ENCODE data around the gene LIPA.

Gene LIPA

DNA sequence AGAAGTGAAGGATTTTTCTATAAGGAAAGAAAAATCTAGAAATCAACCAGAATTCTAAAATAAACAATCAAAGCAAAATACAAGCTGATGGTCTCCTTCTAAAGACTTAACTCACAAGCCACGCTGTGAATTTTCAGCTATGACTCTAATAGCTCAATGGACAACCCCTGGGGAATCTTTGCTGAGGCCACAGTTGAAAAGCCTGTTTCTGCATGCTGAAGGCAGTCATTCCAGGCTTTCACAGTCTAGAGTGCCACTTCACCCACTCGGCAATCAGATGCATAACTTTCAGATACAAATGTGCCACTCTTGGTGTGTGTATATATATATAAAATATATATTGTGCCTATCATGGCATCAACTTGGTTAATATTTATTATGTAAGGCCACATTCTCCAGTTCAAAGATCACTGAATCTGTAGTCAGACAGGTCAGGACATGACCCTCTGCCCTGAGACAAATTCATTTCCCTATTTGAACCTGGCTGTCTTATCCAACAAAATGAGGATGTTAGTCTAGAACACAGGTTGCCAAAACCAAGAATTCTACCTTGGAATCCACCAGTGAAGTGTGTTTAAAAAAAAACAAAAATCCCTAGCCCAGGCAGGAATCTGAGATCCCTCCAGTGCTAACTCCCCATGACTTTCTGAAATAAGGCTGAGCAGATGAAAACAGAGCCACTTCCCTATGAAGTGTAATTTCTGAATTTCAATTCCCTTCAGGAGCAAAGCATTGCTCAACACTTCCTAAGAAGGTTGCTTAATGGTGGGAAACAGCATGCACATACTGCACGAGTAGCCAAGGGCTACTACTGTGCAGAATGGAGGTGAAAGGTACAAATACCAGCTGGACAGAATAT is 9.9 kb downstream of the LIPA start:
- H3K4me3 ChIP-seq (ENCODE audit: low read depth, low read length) = no peak overlapping the region
- peaks cover 15% of the 10 kb centered on the region for H3K4me1 ChIP-seq (ENCODE audit: control insufficient read depth, insufficient read depth, low read length, unreplicated experiment)
- H3K79me2 ChIP-seq (ENCODE audit: control insufficient read depth, insufficient read depth, low read length, unreplicated experiment) = no peaks in the 10 kb centered on the region
- H3K36me3 ChIP-seq (ENCODE audit: insufficient read depth, low read length) = no peaks in the 10 kb centered on the region; the same call in 1 of the 2 replicates
- H2AFZ ChIP-seq (ENCODE audit: low read length, unreplicated experiment) = no peak overlapping the region
- no peaks in the 10 kb centered on the region for H3K27me3 ChIP-seq (ENCODE audit: insufficient read depth, low read length)
- peak overlapping the region; percentile 12; the same call in 1 of the 2 replicates for H3K27ac ChIP-seq (ENCODE audit: low read depth, low read length)

DNA sequence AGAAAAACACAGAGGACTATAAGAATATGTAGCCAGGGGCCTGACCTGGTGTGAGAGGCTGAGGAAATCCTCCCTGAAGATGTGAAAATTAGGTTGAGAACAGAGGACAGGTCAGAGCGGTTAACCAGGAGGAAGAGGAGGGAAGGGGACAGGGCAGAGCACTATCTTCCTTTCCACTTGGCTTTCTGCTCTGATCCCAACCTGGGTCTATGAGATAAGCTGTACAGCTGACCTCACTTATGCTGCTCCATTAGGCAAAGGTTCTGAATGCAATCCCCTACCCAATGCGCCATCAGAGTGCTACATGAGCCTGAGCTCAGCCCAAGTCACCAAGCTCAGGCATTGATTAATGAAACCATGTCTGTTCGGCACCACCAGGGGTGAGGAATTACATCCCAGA is 10.5 kb downstream of the LIPA start:
- Histone ChIP-seq H3K27ac (ENCODE audit: low read depth, low read length) (no peak overlapping the region), H3K27me3 (ENCODE audit: insufficient read depth, low read length) (no peaks in the 10 kb centered on the region), H3K36me3 (ENCODE audit: insufficient read depth, low read length) (no peaks in the 10 kb centered on the region; the same call in 1 of the 2 replicates), H3K4me3 (ENCODE audit: low read depth, low read length) (no peak overlapping the region), H3K4me1 (ENCODE audit: control insufficient read depth, insufficient read depth, low read length, unreplicated experiment) (peaks cover 15% of the 10 kb centered on the region), H3K79me2 (ENCODE audit: control insufficient read depth, insufficient read depth, low read length, unreplicated experiment) (no peaks in the 10 kb centered on the region), H2AFZ (ENCODE audit: low read length, unreplicated experiment) (no peak overlapping the region)

DNA sequence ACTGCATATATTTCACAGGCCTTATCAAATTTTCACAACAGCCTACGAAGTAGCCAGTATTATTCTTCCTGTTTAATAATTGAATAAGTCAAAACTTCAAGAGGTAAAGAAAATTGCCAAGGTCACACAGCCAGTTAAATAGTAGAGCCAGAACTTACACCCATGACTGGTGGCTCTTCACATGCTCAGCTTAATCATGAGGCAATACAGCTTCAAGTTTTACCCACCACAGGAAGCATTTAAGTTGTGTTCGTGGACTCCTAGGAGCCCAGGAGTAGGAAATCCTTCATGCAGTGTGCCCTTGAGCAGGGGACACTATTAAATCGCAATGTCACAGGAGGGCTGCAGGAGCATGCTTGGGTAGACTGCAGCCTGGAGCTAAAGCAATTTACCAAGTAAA is 11.1 kb downstream of the LIPA start:
- no peak overlapping the region for H3K27ac ChIP-seq (ENCODE audit: low read depth, low read length)
- H3K27me3 ChIP-seq (ENCODE audit: insufficient read depth, low read length) = no peaks in the 10 kb centered on the region
- peaks cover 15% of the 10 kb centered on the region for H3K4me1 ChIP-seq (ENCODE audit: control insufficient read depth, insufficient read depth, low read length, unreplicated experiment)
- H3K36me3 ChIP-seq (ENCODE audit: insufficient read depth, low read length) = no peaks in the 10 kb centered on the region; the same call in 1 of the 2 replicates
- no peaks in the 10 kb centered on the region for H3K79me2 ChIP-seq (ENCODE audit: control insufficient read depth, insufficient read depth, low read length, unreplicated experiment)
- no peak overlapping the region for H2AFZ ChIP-seq (ENCODE audit: low read length, unreplicated experiment)
- no peak overlapping the region for H3K4me3 ChIP-seq (ENCODE audit: low read depth, low read length)

DNA sequence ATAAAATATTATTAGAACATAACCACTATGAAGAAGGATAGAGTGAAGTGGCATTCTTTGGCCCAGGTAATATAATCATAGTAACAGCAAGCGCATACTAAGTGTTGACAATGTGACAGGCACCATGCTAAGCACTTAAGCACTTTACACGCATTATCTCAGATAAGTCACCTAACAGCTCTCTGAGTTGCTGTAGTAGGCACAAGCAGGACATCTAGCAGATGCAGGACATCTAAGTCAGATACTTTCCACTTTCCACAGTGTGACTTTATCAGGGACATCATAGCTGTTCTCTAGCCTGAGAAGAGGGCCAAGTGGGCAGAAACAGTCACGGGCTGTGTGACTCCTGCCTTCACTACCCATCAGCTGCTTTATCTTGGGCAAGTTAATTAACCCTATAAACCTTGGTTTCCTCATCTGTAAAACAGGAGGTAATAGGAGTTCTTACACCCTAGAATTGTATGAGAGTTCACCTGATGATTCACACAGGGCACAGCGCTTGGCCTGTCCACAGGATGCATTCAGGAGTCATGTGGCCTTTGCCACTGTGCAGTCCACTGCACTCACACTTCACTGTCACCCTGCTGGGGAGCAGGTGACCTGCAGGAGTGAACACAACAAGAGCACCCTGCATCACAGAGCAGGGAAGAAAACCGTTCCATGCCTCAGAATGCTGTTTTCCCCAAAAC is 12.5 kb downstream of the LIPA start:
- Histone ChIP-seq H3K79me2 (ENCODE audit: control insufficient read depth, insufficient read depth, low read length, unreplicated experiment) (no peaks in the 10 kb centered on the region), H3K36me3 (ENCODE audit: insufficient read depth, low read length) (no peaks in the 10 kb centered on the region; the same call in 1 of the 2 replicates), H2AFZ (ENCODE audit: low read length, unreplicated experiment) (no peak overlapping the region), H3K4me3 (ENCODE audit: low read depth, low read length) (no peak overlapping the region), H3K27me3 (ENCODE audit: insufficient read depth, low read length) (no peaks in the 10 kb centered on the region), H3K4me1 (ENCODE audit: control insufficient read depth, insufficient read depth, low read length, unreplicated experiment) (peaks cover 15% of the 10 kb centered on the region), H3K27ac (ENCODE audit: low read depth, low read length) (no peak overlapping the region)

DNA sequence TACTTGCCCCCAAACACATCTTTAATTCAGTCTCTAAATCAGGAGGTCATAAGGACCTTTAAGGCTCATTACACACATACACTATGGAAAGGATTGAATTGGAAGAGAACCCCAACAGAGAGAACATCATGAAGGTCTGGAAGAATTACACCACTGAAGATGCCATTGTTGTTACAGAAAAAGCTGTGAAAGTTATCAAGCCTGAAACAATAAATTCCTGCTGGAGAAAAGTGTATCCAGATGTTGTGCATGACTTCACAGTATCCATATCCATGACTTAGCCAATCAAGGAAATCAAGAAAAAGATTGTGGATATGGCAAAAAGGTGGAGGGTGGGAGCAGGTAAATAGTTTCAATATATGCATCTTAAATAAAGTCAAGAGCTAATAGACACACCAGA is 13.7 kb downstream of the LIPA start:
- Histone ChIP-seq H3K27ac (ENCODE audit: low read depth, low read length) (no peak overlapping the region), H2AFZ (ENCODE audit: low read length, unreplicated experiment) (no peak overlapping the region), H3K79me2 (ENCODE audit: control insufficient read depth, insufficient read depth, low read length, unreplicated experiment) (no peaks in the 10 kb centered on the region), H3K27me3 (ENCODE audit: insufficient read depth, low read length) (no peaks in the 10 kb centered on the region), H3K4me3 (ENCODE audit: low read depth, low read length) (no peak overlapping the region), H3K36me3 (ENCODE audit: insufficient read depth, low read length) (no peaks in the 10 kb centered on the region; the same call in 1 of the 2 replicates), H3K4me1 (ENCODE audit: control insufficient read depth, insufficient read depth, low read length, unreplicated experiment) (peaks cover 12% of the 10 kb centered on the region)

DNA sequence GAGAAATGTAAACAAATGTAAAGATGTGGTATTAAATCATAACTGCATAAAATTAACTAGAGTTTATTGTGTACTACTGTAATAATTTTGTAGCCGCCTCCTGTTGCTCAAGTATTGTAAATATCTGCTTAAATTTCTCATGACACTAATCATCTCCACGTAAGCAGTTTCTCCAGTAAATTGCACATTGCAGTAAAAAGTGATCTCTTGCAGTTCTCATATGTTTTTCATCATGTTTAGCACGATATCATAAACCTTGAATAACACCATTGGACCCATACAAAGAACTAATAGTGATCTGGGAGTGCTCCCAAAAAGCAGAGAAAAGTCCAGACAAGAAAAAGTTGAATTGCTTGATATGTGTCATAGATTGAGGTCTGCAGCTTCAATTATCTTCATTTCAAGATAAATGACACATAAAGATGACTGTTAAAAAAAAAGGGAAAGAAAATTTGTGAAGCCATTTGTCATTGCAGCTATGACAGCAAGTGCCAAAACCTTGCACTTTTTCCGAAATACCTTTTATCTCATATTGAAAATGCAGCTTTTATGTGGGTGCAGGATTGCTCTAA is 15.3 kb downstream of the LIPA start:
- Histone ChIP-seq H3K27me3 (ENCODE audit: insufficient read depth, low read length) (no peaks in the 10 kb centered on the region), H3K36me3 (ENCODE audit: insufficient read depth, low read length) (no peaks in the 10 kb centered on the region; the same call in 1 of the 2 replicates)

DNA sequence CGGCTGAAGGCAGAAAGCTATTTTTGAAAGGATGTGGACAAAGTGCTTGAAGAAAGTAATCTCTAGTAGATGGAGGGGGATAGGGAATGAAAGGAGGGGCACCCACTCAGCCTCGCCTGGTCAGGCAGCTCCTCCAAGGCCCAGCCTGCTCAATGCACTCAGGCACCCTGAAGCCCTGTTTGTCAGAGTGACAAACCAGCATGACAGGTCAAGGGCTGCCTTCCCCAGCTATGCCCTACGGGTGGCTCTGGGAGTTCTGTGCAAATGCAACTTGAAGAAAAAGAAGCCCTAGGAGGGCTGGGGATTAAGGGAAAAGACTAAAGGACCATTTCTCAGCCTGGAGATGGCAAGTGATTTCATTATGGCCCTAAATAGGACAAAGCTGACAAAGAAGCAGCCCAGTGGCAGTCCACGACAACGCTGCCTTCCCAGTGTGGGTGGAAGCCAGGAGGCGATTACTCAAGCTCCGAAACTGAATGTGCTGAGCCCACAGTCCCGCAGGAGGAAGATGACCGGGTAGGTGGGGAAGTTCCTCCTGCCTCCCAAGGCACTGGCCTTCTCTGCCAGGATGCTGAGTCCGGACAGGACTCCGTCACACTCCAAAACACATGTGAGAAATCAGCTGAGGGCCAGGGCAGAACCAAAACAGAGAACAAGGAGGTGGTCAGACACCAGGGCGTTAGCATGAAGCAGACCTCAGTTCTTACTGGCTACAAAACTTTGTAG is 16.3 kb downstream of the LIPA start:
- Histone ChIP-seq H3K27me3 (ENCODE audit: insufficient read depth, low read length) (no peaks in the 10 kb centered on the region), H2AFZ (ENCODE audit: low read length, unreplicated experiment) (no peak overlapping the region), H3K36me3 (ENCODE audit: insufficient read depth, low read length) (no peaks in the 10 kb centered on the region; the same call in 1 of the 2 replicates), H3K79me2 (ENCODE audit: control insufficient read depth, insufficient read depth, low read length, unreplicated experiment) (no peaks in the 10 kb centered on the region), H3K4me3 (ENCODE audit: low read depth, low read length) (no peak overlapping the region), H3K4me1 (ENCODE audit: control insufficient read depth, insufficient read depth, low read length, unreplicated experiment) (no peaks in the 10 kb centered on the region), H3K27ac (ENCODE audit: low read depth, low read length) (no peak overlapping the region)

More for the DNA sequence above, 15.3 kb downstream of the LIPA start:
- Histone ChIP-seq H3K4me3 (ENCODE audit: low read depth, low read length) (no peak overlapping the region), H3K4me1 (ENCODE audit: control insufficient read depth, insufficient read depth, low read length, unreplicated experiment) (no peaks in the 10 kb centered on the region), H3K79me2 (ENCODE audit: control insufficient read depth, insufficient read depth, low read length, unreplicated experiment) (no peaks in the 10 kb centered on the region), H2AFZ (ENCODE audit: low read length, unreplicated experiment) (no peak overlapping the region), H3K27ac (ENCODE audit: low read depth, low read length) (no peak overlapping the region)

DNA sequence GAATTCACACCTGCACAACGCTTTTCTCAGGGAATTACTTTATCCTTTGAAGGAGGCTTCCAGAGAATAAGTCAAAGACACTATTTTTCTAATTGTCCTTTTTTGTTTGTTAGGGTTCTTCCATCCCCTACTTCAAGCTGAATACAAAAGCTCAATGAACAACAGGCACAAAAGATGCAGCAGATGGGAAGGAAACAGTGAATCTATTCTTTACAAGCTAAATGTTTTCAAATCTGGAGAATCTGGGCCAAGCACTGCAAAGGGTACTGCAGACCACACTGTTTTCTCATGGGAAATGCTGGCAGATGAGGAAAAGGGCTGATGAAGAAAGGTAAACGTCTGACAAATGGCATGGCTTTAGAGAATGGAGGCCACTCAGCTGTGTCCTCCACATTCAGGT is 18.5 kb downstream of the LIPA start:
- Histone ChIP-seq H3K79me2 (ENCODE audit: control insufficient read depth, insufficient read depth, low read length, unreplicated experiment) (no peaks in the 10 kb centered on the region), H3K4me3 (ENCODE audit: low read depth, low read length) (no peak overlapping the region), H3K4me1 (ENCODE audit: control insufficient read depth, insufficient read depth, low read length, unreplicated experiment) (no peaks in the 10 kb centered on the region), H3K36me3 (ENCODE audit: insufficient read depth, low read length) (no peaks in the 10 kb centered on the region; the same call in 1 of the 2 replicates), H3K27me3 (ENCODE audit: insufficient read depth, low read length) (no peaks in the 10 kb centered on the region), H2AFZ (ENCODE audit: low read length, unreplicated experiment) (no peak overlapping the region), H3K27ac (ENCODE audit: low read depth, low read length) (no peak overlapping the region)

DNA sequence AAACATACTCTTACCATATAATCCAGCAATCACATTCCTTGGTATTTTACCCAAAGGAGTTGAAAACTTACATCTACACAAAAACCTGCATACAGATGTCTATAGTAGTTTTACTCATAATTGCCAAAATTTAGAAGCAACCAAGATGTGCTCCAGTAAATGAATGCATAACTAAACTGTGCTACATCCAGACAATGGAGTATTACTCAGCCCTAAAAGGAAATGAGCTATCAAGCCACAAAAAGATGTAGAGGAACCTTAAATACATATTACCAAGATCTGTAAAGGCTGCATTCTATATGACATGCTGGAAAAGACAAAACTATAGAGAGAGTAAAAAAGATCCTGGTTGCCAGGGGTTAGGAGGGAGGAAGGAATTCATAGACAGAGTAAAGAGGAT is 22.6 kb downstream of the LIPA start:
- Histone ChIP-seq H3K4me3 (ENCODE audit: low read depth, low read length) (no peak overlapping the region), H3K27ac (ENCODE audit: low read depth, low read length) (no peak overlapping the region), H2AFZ (ENCODE audit: low read length, unreplicated experiment) (no peak overlapping the region), H3K79me2 (ENCODE audit: control insufficient read depth, insufficient read depth, low read length, unreplicated experiment) (no peaks in the 10 kb centered on the region), H3K27me3 (ENCODE audit: insufficient read depth, low read length) (no peaks in the 10 kb centered on the region), H3K4me1 (ENCODE audit: control insufficient read depth, insufficient read depth, low read length, unreplicated experiment) (no peaks in the 10 kb centered on the region), H3K36me3 (ENCODE audit: insufficient read depth, low read length) (peaks cover 3% of the 10 kb centered on the region; the same call in 1 of the 2 replicates)

DNA sequence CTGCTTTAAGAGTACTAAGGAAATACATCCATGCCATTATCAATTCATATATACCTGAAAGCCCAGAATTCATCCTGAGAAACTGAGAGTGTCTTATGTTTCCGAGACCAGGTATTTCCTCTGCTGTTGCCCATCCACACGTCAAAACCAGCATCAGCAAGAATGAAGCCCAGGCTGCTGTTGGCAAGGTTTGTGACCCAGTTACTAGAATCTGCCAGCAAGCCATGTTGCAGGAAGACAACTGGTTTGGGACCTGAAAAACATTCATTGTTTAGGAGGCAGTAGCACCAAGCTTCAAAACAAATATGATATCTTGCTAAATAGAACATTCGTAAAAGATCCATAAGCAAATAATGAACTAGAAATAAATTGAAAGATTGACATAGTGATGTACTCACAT is 23.4 kb downstream of the LIPA start:
- H3K79me2 ChIP-seq (ENCODE audit: control insufficient read depth, insufficient read depth, low read length, unreplicated experiment) = no peaks in the 10 kb centered on the region
- H2AFZ ChIP-seq (ENCODE audit: low read length, unreplicated experiment) = no peak overlapping the region
- no peak overlapping the region for H3K27ac ChIP-seq (ENCODE audit: low read depth, low read length)
- H3K27me3 ChIP-seq (ENCODE audit: insufficient read depth, low read length) = no peaks in the 10 kb centered on the region
- peaks cover 3% of the 10 kb centered on the region; the same call in 1 of the 2 replicates for H3K36me3 ChIP-seq (ENCODE audit: insufficient read depth, low read length)
- H3K4me1 ChIP-seq (ENCODE audit: control insufficient read depth, insufficient read depth, low read length, unreplicated experiment) = no peaks in the 10 kb centered on the region
- no peak overlapping the region for H3K4me3 ChIP-seq (ENCODE audit: low read depth, low read length)
